ENCODE results near the gene NUBP2.

DNA sequence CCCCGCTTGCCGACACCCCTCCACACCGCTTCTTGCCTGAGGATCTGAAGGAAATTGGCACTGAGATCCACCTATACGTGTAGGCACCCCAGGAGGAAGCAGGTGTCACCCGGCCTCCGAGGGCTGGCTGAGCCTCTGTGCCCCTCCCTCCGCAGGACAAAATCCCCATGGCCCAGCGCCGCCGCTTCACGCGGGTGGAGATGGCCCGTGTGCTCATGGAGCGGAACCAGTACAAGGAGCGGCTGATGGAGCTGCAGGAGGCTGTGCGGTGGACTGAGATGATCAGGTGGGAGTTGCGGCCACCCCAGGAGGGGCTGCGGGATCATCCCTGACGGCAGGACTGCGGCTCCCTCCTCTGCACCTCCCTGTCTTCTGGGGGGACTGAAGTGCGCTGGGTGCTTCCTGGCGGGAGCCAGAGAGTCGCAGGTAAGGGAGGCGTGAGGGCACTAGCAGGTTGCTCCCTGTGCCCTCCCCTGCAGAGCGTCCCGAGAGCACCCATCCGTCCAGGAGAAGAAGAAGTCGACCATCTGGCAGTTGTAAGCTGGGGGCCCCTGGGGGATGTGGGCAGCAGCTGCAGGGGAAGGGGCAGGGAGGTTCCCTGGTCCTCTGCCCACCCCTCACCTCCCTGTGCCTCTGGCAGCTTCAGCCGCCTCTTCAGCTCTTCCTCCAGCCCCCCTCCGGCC, 20.4 kb upstream of the NUBP2 start:
- TF ChIP-seq POLR2A (IDR thresholded peaks at IDR 0.05; ENCODE audit: low read length) (no peak), GATA1 (IDR thresholded peaks at IDR 0.05; ENCODE audit: low read depth, low read length) (no peak)
